Thoracic aorta (tissue), 2 donors: ENCODE measurements around the gene JAML. TPM values are rescaled to one million over a fixed set of nuclear protein-coding genes. Genes with fewer than 3 reads are reported as not detected.

Source experiments
- ATAC-seq: fragments of 150-250 bp; one replicate; pipeline ENCODE4 v1.8.0; 2017; ENCODE audit warnings: low read depth; ENCODE audit not compliant: insufficient number of reproducible peaks, low FRiP score
- DNase-seq: peaks from one replicate; pipeline ENCODE4 v3.0.0-alpha.2; 2020; ENCODE audit warnings: low spot score
- H3K27ac ChIP-seq, 2 donors: fragments of 200-600 bp; sonication (generic); 1 replicate in 1 of 2; 2 replicates in 1 of 2; pipeline ENCODE4 v1.5.1; 2016; ENCODE audit warnings: mild to moderate bottlenecking in 2 of 2, moderate library complexity in 2 of 2
- H3K27me3 ChIP-seq: fragments of 200-600 bp; sonication (generic); replicated peaks from 2 replicates; pipeline ENCODE4 v1.6.0; 2016; ENCODE audit warnings: mild to moderate bottlenecking; ENCODE audit not compliant: insufficient read depth
- H3K36me3 ChIP-seq: fragments of 200-600 bp; sonication (generic); one replicate; pipeline ENCODE4 v1.5.1; 2016
- H3K4me1 ChIP-seq, 2 donors: fragments of 200-600 bp; sonication (generic); 1 replicate in 1 of 2; 2 replicates in 1 of 2; pipeline versions ENCODE4 v1.5.1 to v1.6.0; 2016; ENCODE audit warnings: low read depth in 2 of 2, mild to moderate bottlenecking in 1 of 2; ENCODE audit not compliant: control insufficient read depth in 1 of 2
- H3K4me3 ChIP-seq: fragments of 200-600 bp; sonication (generic); 2 replicates; pipeline ENCODE4 v1.5.1; 2016; ENCODE audit warnings: mild to moderate bottlenecking
- H3K9me3 ChIP-seq: fragments of 200-600 bp; sonication (generic); 2 replicates; pipeline ENCODE4 v1.5.1; 2016
- total RNA-seq, 2 donors: library from RNA; depleted of rRNA; stranded (reverse); fragments of >200 nt; gene quantifications; one replicate each; pipeline versions ENCODE4 v1.1.0 to v1.2.3, GENCODE V29; 2016
- TF ChIP-seq, protein P1 (sequence below): fragments of 200-600 bp; sonication (generic); IDR thresholded peaks from one replicate; pipeline ENCODE4 v1.5.1; 2019; ENCODE audit warnings: antibody characterized with exemption

The JAML gene
- total RNA-seq, 2 donors from 2014 or later: 3.7 to 7.6 TPM

DNA sequence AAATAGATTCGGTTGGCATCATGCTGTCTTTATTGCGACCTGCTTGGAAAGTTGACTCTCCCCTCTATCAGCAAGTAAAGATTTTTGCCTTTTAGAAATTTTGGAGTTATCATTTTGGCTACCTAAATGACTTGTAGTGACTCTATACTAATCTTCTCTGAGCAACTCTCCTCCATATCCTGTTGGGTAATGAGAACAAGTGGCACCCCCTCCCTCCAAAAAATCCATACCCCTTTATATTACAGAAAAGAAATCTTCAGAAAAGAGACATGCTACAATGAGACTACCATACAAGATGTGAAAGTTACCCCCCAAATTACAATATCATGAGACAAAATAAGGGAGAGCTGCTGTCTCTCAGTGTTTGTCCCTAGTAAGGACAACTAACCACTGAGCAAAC is 1.2 kb downstream of the JAML start:
- H3K9me3 ChIP-seq: no peaks in the 10 kb centered on the region
- peaks cover 0 to 4% of the 10 kb centered on the region in 2 donors for H3K4me1 ChIP-seq
- H3K36me3 ChIP-seq: no peaks in the 10 kb centered on the region
- TF ChIP-seq, protein P1, sequence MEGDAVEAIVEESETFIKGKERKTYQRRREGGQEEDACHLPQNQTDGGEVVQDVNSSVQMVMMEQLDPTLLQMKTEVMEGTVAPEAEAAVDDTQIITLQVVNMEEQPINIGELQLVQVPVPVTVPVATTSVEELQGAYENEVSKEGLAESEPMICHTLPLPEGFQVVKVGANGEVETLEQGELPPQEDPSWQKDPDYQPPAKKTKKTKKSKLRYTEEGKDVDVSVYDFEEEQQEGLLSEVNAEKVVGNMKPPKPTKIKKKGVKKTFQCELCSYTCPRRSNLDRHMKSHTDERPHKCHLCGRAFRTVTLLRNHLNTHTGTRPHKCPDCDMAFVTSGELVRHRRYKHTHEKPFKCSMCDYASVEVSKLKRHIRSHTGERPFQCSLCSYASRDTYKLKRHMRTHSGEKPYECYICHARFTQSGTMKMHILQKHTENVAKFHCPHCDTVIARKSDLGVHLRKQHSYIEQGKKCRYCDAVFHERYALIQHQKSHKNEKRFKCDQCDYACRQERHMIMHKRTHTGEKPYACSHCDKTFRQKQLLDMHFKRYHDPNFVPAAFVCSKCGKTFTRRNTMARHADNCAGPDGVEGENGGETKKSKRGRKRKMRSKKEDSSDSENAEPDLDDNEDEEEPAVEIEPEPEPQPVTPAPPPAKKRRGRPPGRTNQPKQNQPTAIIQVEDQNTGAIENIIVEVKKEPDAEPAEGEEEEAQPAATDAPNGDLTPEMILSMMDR: no peak
- H3K4me3 ChIP-seq: peak overlapping the region; percentile 50
- ATAC-seq (no peak), DNase-seq (no peak)
- no peak overlapping the region for H3K27ac ChIP-seq
- H3K27me3 ChIP-seq: no peaks in the 10 kb centered on the region

DNA sequence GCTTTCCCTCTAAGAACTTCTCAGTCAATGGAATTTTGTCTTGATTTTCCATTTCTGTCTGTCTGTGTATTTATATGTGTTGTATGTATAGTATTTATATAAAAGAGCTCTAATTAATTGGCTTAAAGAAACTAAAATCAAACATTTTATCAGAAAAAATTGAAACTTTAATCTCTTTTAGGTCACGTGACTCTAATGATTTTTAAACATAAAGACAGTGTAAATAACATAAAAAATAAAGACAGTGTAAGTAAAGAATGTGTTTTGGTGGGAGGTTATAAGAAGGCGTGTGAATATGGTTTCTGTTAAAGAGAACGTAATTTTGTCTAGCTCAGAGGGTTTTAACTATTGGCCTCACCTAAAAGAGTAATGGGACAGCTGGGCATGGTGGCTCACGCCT is 2.4 kb downstream of the JAML start:
- no peak overlapping the region for H3K4me3 ChIP-seq
- DNase-seq (no peak), ATAC-seq (no peak)
- H3K27me3 ChIP-seq: no peaks in the 10 kb centered on the region
- TF ChIP-seq, protein P1: no peak
- no peaks in the 10 kb centered on the region for H3K36me3 ChIP-seq
- H3K27ac ChIP-seq: no peak overlapping the region
- peaks cover 0 to 4% of the 10 kb centered on the region in 2 donors for H3K4me1 ChIP-seq
- H3K9me3 ChIP-seq: no peaks in the 10 kb centered on the region

DNA sequence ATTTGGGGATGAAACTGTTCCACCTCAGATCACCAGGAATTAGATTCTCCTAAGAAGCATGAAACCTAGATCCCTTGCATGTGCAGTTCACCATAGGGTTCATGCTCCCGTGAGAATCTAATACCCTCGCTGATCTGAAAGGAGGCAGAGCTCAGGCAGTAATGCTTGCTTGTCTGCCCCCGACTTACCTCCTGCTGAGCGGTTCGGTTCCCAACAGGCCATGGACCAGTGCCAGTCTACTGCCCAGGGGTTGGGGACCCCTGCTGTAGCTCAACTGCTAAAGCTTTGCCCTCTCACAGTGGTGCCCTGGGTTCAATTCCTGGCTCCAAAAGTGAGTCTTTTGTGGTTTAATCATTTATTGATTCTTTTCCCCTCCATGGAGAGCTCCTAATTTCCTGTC is 3.4 kb downstream of the JAML start:
- Histone ChIP-seq H3K36me3 (no peaks in the 10 kb centered on the region), H3K4me1 (peaks cover 0 to 4% of the 10 kb centered on the region in 2 donors), H3K4me3 (no peak overlapping the region), H3K27ac (no peak overlapping the region), H3K27me3 (no peaks in the 10 kb centered on the region), H3K9me3 (no peaks in the 10 kb centered on the region)
- DNase-seq: no peak
- ATAC-seq: no peak
- TF ChIP-seq, protein P1: no peak

DNA sequence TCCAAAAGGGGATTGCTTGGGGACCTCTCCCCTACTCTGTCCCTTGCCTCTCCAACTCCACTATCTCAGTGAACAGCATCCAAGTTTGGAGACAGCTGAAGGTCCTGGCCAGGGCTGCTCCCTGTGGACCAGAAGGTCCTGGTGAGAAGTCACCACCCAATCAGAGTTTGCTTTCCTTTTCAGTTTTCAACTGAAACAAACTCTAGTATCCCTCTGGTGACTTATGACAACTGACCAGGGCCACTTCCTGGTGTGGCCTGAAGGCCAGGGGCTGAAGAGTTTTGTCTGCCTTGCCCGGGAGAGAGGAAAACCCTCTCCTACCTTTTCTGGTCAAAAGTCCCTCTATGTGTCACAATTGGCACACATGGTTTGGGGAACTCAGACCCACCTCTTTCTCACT is 5.1 kb downstream of the JAML start:
- TF ChIP-seq, protein P1: no peak
- DNase-seq (no peak), ATAC-seq (no peak)
- no peak overlapping the region for H3K4me3 ChIP-seq
- H3K9me3 ChIP-seq: no peaks in the 10 kb centered on the region
- no peaks in the 10 kb centered on the region for H3K4me1 ChIP-seq
- no peaks in the 10 kb centered on the region for H3K27me3 ChIP-seq
- H3K27ac ChIP-seq: no peak overlapping the region
- H3K36me3 ChIP-seq: no peaks in the 10 kb centered on the region

DNA sequence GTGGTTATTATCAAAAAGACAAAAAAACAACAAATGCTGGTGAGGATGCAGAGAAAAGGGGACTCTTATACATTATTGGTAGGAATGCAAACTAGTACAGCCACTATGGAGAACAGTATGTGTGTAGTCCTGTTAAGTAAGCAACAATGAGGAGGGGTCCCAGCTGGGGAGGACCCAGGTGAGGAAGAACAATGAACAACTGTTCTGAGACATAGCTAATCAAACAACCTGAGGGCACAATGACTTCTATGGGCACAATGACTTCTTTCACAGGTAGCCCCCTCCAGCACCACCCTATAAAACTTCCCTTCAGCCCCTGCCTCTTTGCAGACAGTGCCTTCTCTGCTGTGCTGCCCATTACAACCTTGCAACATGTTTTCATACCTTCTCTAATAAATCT is 5.6 kb downstream of the JAML start:
- TF ChIP-seq, protein P1: no peak
- H3K4me1 ChIP-seq: no peaks in the 10 kb centered on the region
- H3K27me3 ChIP-seq: no peaks in the 10 kb centered on the region
- no peaks in the 10 kb centered on the region for H3K36me3 ChIP-seq
- no peaks in the 10 kb centered on the region for H3K9me3 ChIP-seq
- DNase-seq: no peak
- ATAC-seq: no peak
- H3K27ac ChIP-seq: no peak overlapping the region
- H3K4me3 ChIP-seq: no peak overlapping the region
